Endothelial cell of umbilical vein (primary cell): ENCODE results near the gene PLOD2.

Experiments
- JUN ChIP-seq: IDR thresholded peaks from 2 replicates; pipeline ENCODE4 v1.6.1; 2011; ENCODE audit warnings: borderline replicate concordance, low read depth; ENCODE audit not compliant: insufficient read length, insufficient read depth
- TF ChIP-seq, protein P1 (sequence below), 2 donors: IDR thresholded peaks; 1 replicate in 1 of 2; 2 replicates in 1 of 2; pipeline ENCODE4 v1.5.1; 2011; ENCODE audit warnings: low read length in 2 of 2, mild to moderate bottlenecking in 2 of 2, moderate library complexity in 2 of 2, control low read depth in 1 of 2, inconsistent platforms in 1 of 2, low read depth in 1 of 2; ENCODE audit not compliant: insufficient read depth in 1 of 2; ENCODE audit errors: extremely low read depth in 1 of 2

- no peak for TF ChIP-seq JUN
- TF ChIP-seq, protein P1, sequence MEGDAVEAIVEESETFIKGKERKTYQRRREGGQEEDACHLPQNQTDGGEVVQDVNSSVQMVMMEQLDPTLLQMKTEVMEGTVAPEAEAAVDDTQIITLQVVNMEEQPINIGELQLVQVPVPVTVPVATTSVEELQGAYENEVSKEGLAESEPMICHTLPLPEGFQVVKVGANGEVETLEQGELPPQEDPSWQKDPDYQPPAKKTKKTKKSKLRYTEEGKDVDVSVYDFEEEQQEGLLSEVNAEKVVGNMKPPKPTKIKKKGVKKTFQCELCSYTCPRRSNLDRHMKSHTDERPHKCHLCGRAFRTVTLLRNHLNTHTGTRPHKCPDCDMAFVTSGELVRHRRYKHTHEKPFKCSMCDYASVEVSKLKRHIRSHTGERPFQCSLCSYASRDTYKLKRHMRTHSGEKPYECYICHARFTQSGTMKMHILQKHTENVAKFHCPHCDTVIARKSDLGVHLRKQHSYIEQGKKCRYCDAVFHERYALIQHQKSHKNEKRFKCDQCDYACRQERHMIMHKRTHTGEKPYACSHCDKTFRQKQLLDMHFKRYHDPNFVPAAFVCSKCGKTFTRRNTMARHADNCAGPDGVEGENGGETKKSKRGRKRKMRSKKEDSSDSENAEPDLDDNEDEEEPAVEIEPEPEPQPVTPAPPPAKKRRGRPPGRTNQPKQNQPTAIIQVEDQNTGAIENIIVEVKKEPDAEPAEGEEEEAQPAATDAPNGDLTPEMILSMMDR (IDR thresholded peaks at IDR 0.05; ENCODE audit: extremely low read depth in 1 of 2, insufficient read depth in 1 of 2, low read depth in 1 of 2, low read length in 2 of 2): no peak
Observed at GRCh38 chr3:146078031-146078430, 83.0 kb downstream of the PLOD2 start.
